DND-41 (cell line): Measurements from ENCODE around the gene BTN3A1.

Experiments
- ATAC-seq: fragments of 200-7000 bp; cut with Tn5 transposase; 3 replicates; pipeline ENCODE4 v1.9.1; 2021; ENCODE audit warnings: low read depth; ENCODE audit not compliant: insufficient read depth
- DNase-seq: peaks from one replicate; pipeline ENCODE4 v3.0.0-alpha.2; 2020
- H2AFZ ChIP-seq: 2 replicates; pipeline ENCODE4 v1.6.0; 2012; ENCODE audit warnings: low read depth, low read length
- H3K27ac ChIP-seq: 2 replicates; pipeline ENCODE4 v1.5.1; 2012; ENCODE audit warnings: low read length, inconsistent platforms
- H3K27me3 ChIP-seq: fragments of 200-600 bp; sonication (generic); 2 replicates; pipeline ENCODE4 v1.6.0; 2012; ENCODE audit warnings: low read length, mild to moderate bottlenecking, inconsistent platforms; ENCODE audit not compliant: insufficient read depth, poor library complexity
- H3K36me3 ChIP-seq: 2 replicates; pipeline ENCODE4 v1.5.1; 2012; ENCODE audit warnings: low read length, inconsistent platforms; ENCODE audit not compliant: insufficient read depth
- H3K4me1 ChIP-seq: 2 replicates; pipeline ENCODE4 v1.5.1; 2012; ENCODE audit warnings: mild to moderate bottlenecking, low read length; ENCODE audit not compliant: insufficient read depth
- H3K4me2 ChIP-seq: 2 replicates; pipeline ENCODE4 v1.6.0; 2012; ENCODE audit warnings: mild to moderate bottlenecking, moderate library complexity, low read length, inconsistent platforms; ENCODE audit not compliant: insufficient read depth
- H3K4me3 ChIP-seq, 2 experiments: fragments of 200-600 bp in 1 of 2; shearing (Covaris generic) in 1 of 2; 2 replicates each; pipeline ENCODE4 v1.5.1; 2012 to 2016; ENCODE audit warnings: inconsistent platforms in 2 of 2, low read length in 2 of 2, mild to moderate bottlenecking in 2 of 2, low read depth in 1 of 2, moderate library complexity in 1 of 2
- H3K79me2 ChIP-seq: 2 replicates; pipeline ENCODE4 v1.6.0; 2012; ENCODE audit warnings: low read length, inconsistent platforms; ENCODE audit not compliant: insufficient read depth
- H3K9ac ChIP-seq: 2 replicates; pipeline ENCODE4 v1.6.0; 2012; ENCODE audit warnings: low read depth, mild to moderate bottlenecking, inconsistent platforms, low read length, moderate library complexity
- H3K9me3 ChIP-seq: 2 replicates; pipeline ENCODE4 v1.5.1; 2012; ENCODE audit warnings: low read length, moderate library complexity, mild to moderate bottlenecking, inconsistent platforms; ENCODE audit not compliant: insufficient read depth, severe bottlenecking
- H4K20me1 ChIP-seq: 2 replicates; pipeline ENCODE4 v1.6.0; 2012; ENCODE audit warnings: low read length; ENCODE audit not compliant: insufficient read depth
- CTCF ChIP-seq: IDR thresholded peaks from 2 replicates; pipeline ENCODE4 v1.5.1; 2012; ENCODE audit warnings: borderline replicate concordance, low read length, moderate library complexity, mild to moderate bottlenecking; ENCODE audit not compliant: poor library complexity, severe bottlenecking; ENCODE audit errors: extremely low read depth
- EZH2 ChIP-seq: IDR thresholded peaks from 3 replicates; pipeline ENCODE4 v1.6.1; 2012; ENCODE audit warnings: borderline replicate concordance, low read depth, mild to moderate bottlenecking, moderate library complexity, low read length, inconsistent platforms; ENCODE audit not compliant: severe bottlenecking

Gene BTN3A1

GRCh38 chr6:26436018-26436417, 33.9 kb downstream of the BTN3A1 start:
- no peak overlapping the region for H3K4me2 ChIP-seq
- H3K9me3 ChIP-seq: peaks cover 5% of the 10 kb centered on the region
- no peak for ATAC-seq

GRCh38 chr6:26437550-26437949, 35.5 kb downstream of the BTN3A1 start:
- Histone ChIP-seq H3K4me1 (peaks cover 31% of the 10 kb centered on the region), H3K9me3 (peaks cover 5% of the 10 kb centered on the region), H3K27me3 (no peaks in the 10 kb centered on the region), H3K9ac (no peak overlapping the region), H3K79me2 (peaks cover 22% of the 10 kb centered on the region), H4K20me1 (no peaks in the 10 kb centered on the region), H3K36me3 (no peaks in the 10 kb centered on the region), H3K4me2 (no peak overlapping the region), H3K27ac (no peak overlapping the region), H3K4me3 (no peak overlapping the region), H2AFZ (no peak overlapping the region)
- TF ChIP-seq CTCF: no peak
- no peak for TF ChIP-seq EZH2
- no peak for DNase-seq
- no peak for ATAC-seq

More at GRCh38 chr6:26436018-26436417, 33.9 kb downstream of the BTN3A1 start:
- H3K27me3 ChIP-seq: no peaks in the 10 kb centered on the region
- no peak overlapping the region for H3K9ac ChIP-seq
- H3K79me2 ChIP-seq: peaks cover 7% of the 10 kb centered on the region
- no peak overlapping the region for H3K4me3 ChIP-seq
- TF ChIP-seq EZH2 (no peak), CTCF (no peak)
- H3K27ac ChIP-seq: no peak overlapping the region
- DNase-seq: no peak
- H2AFZ ChIP-seq: no peak overlapping the region
- H3K4me1 ChIP-seq: peaks cover 15% of the 10 kb centered on the region
- no peaks in the 10 kb centered on the region for H4K20me1 ChIP-seq
- H3K36me3 ChIP-seq: peaks cover 10% of the 10 kb centered on the region

DNA sequence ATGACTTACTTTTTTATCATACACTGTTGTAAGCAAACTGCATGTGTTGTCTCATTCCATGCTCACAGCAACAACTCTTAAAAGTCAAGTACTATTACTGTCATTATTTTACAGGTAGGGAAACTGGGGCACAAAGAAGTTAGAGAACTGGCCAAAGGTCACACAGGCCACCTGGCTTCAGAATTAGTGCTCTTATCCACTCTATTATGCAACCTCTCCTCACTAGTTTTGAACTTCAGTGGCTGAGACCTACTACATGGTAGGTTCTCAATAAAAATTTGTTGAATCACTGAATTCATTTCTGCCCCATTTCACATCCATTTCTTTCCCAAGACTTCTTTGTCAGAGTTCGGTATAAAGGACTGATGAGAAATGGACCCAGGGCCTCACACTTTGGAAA, 35.9 kb downstream of the BTN3A1 start:
- no peak overlapping the region for H3K9ac ChIP-seq
- H3K4me1 ChIP-seq: peaks cover 33% of the 10 kb centered on the region
- TF ChIP-seq EZH2 (no peak), CTCF (no peak)
- peaks cover 23% of the 10 kb centered on the region for H3K79me2 ChIP-seq
- DNase-seq: no peak
- peaks cover 5% of the 10 kb centered on the region for H3K9me3 ChIP-seq
- no peaks in the 10 kb centered on the region for H4K20me1 ChIP-seq
- no peak overlapping the region for H3K27ac ChIP-seq
- ATAC-seq: no peak
- H3K36me3 ChIP-seq: no peaks in the 10 kb centered on the region
- H3K4me3 ChIP-seq: no peak overlapping the region
- no peaks in the 10 kb centered on the region for H3K27me3 ChIP-seq
- H3K4me2 ChIP-seq: no peak overlapping the region
- H2AFZ ChIP-seq: no peak overlapping the region
